HG02642 (cell line): ENCODE results near the gene GDPD3.

ENCODE experiments used
- ATAC-seq: cut with Tn5 transposase; IDR thresholded peaks from one replicate; pipeline ENCODE4 v1.9.1; 2021; ENCODE audit warnings: mild to moderate bottlenecking; ENCODE audit not compliant: unreplicated experiment, poor library complexity

GDPD3 gene

DNA sequence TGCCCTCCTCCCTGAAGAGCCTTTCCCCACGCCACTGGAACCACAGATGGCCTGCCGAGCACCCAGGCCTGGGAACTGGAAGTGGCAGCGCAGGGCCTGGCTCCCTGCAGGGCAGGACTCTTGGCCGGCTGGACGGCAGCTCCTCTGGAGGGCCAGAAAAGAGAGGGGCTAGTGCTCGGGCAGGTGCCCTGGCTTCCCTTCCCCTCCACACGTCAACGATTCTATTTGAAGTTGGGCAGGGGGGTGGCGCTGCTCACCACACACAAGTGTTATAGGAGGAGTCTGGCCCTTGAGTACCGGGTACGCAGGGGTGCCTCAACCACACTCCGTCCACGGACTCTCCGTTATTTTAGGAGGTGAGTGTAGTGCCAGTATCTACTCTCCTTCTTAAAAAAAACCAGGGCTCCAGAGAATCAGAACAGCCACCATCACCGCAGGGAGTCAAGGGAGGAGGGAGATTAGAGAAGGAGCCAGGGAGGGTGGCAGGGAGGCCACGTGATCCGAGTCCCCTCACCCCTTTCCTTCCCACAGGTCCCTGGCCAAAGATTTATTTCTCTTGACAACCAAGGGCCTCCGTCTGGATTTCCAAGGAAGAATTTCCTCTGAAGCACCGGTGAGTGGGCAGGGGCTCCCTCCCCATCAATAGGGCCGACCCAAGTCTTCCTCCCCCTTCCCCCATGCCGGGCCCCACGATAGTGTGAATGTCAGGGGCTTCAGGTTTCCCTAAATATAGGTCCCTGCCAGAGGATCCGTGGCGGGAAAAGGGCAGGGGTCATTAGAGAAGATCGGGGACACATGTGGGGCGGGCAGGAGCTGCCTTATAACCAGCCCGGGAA is 49.2 kb downstream of the GDPD3 start:
- peak; percentile 26 for ATAC-seq

DNA sequence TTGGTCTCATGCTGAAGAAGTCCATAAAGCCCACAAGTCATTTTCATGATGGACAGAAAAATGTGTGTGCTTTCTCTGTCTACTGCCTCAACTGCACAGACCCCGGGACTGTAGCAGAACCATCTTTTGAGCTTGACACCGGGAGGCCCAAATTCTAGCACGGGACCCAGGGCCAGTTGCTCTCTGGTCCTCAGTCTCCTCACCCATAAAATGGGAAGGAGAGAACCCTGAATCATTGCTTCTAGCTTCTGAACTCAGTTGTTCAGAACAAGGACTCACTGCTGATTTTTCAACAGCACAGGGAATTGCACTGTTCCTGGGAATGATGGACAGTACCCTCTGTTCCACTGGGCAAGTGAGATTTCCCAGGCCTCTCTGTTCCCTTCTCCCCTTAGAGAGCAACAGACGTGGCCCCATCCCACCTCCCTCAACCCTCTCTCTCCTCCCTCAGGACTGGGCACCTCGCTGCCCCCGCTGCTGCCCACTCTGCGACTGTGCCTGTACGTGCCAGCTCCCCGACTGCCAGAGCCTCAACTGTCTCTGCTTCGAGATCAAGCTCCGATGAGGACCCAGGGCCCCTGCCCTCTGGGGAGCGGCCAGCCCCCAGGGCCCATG is 50.0 kb downstream of the GDPD3 start:
- no peak for ATAC-seq

- no peak for ATAC-seq
Observed at GRCh38 chr16:30060836-30061554, 52.3 kb downstream of the GDPD3 start.

- ATAC-seq, result no peak
Observed at GRCh38 chr16:30060346-30060745, 53.0 kb downstream of the GDPD3 start.

GRCh38 chr16:30054959-30055553 is 58.3 kb downstream of the GDPD3 start:
- ATAC-seq, result no peak
